SW480 (cell line): Measurements from ENCODE around the gene MTCL1.

ENCODE experiments used
- DNase-seq: peaks from one replicate; pipeline ENCODE4 v3.0.0-alpha.2; 2016; ENCODE audit warnings: low spot score

Gene MTCL1

DNA sequence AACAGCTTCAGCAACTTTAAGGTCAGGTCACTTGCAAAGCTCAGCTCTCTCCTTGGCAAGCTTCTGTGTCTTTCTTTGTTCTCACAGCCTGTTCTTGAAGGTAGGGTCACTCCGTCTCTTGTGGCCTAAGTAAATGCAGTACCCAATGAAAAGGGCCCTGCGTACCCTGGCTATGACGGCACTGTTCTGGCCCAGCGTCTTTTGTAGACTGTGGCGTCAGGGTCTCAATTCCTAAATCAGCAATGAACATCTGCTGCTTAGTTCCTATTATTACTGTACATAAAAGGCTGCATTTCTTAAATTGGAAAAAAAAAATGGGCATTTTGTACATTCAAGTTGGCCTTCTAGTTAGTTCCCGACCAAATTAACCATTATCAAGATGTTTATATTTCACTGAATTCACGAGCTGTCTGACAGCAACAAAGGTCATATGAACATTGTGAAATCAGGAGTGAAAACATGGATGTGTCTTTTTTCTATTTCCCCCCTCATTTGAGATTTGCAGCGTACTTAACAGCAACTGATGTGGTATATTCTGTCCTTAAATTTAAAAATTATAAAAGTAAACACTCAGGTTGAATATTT lies 17.0 kb upstream of the MTCL1 start:
- DNase-seq = no peak

DNA sequence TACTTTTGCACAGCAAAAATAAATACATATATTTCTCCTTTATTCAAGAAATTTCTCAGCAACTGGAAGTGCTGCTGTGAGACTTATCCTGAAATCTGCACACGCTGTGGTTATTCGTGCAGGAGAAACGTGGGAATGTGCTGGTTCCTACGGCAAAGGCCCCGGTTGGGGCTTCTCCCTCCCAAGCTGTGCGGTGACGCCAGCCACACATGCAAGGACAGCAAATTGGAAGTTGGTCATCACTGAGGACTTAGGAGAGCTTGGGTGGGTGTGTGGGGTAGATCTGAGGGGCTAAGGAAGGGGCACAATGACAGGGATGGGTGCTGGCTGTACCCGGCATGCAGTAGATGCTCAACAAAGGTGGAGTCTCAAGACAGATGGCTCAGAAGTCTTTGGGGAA lies 16.5 kb upstream of the MTCL1 start:
- DNase-seq = no peak

DNA sequence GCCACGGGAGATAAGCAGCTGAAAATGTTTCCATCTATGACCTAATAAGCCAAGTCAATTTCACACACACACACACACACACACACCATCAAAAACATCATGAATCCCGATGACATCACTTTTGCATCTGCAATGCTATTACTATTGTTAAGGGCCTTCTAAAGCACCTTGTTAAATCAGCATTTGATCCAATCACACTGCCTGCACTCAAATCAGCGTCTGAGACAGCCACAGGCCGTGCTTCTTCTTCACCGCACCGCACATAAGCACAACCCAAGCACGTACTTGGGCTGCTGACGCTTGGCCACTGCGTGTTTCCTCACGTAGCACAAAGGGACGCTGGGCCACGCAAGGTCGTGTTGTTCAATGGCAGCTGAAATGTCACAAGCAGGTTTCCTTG lies 15.8 kb upstream of the MTCL1 start:
- DNase-seq = no peak

DNA sequence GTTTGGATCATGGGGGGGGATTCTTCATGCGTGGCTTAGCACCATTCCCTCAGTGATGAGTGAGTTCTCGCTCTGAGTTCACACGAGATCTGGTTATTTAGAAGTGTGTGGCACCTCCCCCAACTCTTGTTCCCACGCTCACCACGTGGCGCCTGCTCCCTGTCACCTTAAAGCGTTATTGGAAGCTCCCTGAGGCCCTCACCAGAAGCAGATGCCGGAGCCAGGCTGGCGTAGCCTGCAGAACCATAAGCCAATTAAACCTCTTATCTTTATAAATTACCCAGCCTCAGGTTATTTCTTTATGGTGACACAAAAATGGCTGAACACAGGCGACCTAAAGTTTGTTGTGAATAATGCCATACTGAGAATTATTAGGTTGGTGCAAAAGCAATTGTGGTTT lies 10.5 kb upstream of the MTCL1 start:
- no peak for DNase-seq

DNA sequence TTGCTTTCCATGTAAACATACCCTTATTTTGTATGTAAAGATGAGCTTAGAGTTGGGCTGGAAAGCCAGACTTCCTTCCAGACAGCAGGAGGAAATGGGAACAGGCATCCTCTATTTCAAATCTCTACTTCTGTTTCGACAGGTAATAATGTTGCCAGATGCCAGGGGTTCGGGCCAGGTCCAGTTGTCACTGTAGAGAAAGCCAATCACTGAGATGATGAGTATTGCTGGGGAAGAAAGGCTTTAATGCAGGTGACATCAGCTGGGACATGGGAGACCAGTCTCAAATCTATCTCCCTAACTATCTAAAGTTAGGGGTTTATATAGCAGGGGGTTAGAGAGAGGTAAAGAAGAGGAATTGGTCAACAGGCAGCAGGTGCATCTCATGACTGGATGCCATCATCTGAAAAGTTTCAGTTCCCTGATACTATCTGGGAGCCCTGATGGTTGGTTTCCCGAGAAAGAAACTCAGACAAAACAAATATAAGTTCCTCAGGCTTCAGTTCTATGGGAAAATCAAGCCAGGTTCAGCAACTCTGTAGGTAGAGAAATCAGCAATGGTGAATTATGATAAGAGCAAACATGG lies 9.3 kb upstream of the MTCL1 start:
- no peak for DNase-seq

DNA sequence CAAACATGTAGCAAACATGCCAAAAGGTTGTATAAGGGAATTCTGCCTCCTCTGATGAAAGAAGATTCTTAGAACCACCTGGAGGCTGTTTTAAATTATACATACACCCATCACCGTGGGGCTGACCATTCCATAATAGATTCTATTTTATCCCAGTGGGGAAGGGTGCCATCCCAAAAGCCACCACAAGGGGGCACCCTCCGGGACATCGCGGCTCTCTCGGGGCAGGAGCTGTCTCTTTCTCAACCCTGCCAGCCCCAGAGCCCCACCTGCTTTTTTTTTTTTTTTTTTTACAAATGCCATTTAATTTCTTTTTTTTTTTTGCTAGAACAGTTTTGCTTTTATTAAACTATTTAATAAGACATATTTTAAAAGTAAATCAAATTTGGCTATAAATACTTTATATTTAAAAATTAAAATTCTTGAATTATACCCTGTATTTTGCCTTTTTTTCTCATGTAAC lies 8.6 kb upstream of the MTCL1 start:
- DNase-seq = peak; percentile 58

DNA sequence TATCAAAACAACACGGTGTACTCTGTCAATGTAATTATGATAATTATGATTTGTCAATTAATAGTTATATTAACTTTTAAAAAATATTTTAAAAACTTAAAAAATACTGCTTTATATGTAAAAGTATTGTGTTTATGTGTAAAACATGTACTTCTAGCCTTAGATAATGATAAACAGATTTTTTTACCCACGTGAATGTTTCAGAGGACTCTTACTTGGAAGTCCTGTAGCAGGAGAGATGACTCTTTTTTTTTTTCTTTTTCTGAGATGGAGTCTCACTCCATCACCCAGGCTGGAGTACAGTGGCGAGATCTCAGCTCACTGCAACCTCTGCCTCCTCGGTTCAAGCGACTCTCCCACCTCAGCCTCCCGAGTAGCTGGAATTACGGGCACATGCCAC lies 6.2 kb upstream of the MTCL1 start:
- DNase-seq = no peak

DNA sequence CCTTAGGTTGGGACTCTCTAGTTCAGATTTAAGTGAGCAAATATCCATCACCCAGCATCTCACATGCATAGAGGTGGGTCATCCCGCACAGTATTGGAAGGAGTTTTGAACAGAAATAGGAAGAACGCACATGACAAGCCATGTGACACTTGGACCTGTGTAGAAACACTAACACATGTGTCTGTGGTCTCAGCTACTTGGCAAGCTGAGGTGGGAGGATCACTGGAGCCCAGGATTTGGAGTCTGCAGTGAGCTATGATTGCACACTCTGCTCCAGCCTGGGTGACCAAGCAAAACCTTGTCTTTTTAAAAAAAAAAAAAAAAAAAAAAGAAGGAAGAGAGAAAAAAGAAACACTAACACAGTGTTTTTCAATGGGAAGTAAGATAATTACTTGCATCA lies 5.4 kb upstream of the MTCL1 start:
- no peak for DNase-seq

DNA sequence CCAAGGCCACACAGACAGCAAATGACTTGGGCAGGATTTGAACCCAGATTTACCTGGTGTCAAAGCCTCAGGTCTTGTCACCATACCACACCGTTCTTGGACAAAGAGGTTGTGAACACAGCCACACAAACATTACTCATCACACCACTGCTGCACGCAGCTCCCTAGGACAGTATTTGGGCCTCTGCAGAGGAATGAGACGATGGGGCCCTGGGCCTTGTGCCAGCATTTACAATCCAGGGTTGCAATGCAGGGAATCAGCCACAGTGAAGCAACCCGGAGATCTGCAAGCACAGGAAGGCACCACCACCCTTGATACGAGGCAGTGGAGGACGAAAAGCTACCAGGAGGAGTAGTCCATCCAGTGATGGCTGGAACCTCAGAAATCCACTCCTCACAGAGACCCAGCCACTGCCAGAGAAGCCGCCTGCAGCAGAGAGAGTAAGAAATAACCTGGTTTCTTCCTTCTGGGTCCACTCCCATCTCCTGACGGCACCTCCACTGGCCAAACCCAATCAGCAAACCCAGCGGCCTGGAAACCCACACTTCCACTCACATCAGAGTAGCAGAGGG lies 3.7 kb upstream of the MTCL1 start:
- no peak for DNase-seq

DNA sequence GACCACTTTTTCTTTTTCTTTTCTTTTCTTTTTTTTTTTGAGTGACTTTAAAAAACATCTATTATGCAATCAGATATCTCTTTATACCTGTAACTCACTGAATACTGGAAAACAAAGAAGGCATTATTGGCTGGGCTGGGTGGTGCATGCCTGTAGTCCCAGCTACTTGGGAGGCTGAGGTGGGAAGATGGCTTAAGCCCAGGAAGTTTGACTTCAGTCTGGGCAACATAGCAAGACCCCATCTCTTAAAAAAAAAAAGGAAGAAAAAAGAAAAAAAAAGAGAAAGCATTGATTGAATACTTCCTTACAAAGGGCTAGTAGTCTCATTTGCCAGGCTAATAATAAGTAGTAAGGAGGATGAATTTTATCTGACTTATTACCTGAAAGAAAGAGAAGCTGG lies 2.7 kb upstream of the MTCL1 start:
- DNase-seq = no peak

DNA sequence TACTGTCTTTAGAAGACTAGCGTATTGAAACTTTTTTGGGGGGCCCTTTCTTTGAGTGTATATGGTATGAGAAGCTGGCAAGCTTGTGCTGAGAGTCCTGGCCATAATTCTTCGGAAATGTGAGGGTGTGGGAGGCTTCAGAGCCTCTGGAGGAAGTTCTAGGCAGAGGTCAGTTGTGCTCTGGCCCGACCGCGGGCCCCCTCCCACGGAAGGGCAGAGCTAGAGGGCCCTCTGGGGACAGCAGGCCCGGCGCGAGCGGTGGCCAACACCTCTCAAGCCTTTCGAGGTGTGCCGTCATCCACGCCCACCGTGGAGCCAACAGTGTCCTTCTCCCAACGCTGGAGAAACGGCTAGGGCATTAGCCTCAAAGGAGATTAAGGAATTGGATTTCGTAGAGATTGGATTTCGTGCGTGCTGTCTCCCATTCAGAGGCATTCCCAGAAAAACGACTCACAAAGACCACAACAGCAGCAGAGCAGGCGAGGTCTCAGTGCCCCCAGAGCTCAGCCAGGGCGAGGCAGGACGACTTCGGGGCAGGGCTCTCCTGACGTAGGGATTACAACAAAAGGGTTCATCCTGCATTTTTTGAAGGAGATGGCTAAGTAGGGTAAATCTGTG lies 2.2 kb upstream of the MTCL1 start:
- DNase-seq = no peak

DNA sequence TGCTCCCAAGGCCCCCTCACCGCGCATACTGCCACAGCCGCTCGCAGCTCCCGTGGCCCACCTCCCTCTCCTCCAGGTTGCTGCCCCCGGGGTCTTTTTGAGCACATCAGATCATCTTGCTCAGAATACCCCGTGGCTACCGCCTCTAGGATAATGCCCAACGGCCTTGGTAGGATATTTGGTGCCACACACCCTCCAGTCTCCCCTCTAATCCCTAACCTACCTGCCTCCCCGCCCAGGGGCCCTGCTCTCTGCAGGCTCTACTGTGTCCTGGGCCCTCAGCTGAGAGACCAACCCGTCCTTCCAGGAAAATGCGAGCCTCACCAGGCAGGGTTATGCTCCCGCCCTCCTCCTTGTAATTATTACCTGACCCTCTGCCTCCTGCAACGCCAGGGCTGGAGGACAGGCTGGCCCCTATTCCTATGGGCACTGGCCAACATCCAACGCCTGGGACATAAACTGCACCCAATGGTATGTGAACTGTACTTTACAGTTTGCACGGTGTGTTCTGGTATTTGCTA lies 1.5 kb upstream of the MTCL1 start:
- no peak for DNase-seq

DNA sequence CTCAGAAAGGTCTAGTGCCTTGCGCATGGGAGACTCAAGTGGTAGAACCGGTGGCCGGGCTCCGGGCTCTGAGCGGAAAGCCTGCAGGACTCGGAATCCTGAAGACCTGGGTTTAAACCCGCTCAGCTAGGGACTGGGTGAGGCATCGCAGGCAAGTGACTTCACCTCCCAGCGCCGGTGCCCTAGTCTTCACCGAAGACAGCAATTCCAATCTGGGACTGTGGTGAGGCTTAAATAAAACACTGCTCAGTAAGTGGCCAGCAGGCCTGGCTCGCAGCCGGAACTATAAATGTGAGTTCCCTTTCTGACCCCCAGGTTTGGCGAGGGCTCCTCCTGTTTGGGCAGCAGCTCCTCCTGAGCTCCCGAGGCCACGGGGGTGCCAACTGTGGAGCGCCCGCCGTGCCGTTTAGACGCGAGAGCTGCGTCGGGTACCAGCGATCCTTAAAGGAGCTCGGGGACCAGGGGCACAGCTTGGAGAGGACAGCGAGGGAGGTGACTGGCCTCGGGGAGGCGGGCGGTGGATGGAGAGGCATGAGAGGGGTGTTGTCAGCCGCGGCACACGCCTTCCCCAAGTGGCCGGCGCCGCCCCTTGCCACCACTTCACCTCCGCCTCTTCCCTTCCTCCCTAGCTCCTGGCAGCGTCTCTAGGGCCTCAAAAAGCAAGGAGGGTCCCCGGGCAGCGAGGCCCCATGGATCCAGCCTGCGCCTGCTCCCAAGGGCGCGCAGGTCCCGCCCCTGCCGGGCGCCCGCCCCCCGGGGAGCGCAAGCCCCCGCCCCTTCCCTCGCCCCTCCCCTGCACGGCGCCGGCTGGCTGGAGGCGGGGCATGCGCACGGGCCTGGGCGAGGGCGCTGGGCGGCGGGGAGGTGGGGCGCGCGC lies 757 bp upstream of the MTCL1 start:
- DNase-seq = peak; percentile 72

DNA sequence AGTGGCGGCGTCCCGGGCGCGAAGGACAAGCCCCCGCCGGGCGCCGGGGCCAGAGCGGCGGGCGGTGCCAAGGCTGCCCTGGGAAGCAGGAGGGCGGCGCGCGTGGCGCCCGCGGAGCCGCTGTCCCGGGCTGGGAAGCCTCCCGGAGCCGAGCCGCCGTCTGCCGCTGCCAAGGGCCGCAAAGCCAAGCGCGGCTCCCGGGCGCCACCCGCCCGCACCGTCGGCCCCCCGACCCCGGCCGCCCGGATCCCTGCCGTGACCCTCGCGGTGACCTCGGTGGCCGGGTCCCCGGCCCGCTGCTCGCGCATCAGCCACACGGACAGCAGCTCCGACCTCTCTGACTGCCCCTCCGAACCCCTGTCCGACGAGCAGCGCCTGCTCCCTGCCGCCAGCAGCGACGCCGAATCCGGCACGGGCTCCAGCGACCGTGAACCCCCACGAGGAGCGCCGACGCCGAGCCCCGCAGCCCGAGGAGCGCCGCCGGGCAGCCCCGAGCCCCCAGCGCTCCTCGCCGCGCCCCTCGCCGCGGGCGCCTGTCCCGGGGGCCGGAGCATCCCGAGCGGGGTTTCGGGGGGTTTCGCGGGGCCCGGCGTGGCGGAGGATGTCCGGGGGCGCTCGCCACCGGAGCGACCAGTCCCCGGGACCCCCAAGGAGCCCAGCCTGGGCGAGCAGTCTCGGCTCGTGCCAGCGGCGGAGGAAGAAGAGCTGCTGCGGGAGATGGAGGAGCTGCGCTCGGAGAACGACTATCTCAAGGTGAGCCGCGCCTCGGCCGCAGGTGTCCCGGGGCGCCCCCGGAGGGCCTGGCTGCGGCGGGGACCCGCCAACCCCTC lies 820 bp downstream of the MTCL1 start:
- DNase-seq = no peak

DNA sequence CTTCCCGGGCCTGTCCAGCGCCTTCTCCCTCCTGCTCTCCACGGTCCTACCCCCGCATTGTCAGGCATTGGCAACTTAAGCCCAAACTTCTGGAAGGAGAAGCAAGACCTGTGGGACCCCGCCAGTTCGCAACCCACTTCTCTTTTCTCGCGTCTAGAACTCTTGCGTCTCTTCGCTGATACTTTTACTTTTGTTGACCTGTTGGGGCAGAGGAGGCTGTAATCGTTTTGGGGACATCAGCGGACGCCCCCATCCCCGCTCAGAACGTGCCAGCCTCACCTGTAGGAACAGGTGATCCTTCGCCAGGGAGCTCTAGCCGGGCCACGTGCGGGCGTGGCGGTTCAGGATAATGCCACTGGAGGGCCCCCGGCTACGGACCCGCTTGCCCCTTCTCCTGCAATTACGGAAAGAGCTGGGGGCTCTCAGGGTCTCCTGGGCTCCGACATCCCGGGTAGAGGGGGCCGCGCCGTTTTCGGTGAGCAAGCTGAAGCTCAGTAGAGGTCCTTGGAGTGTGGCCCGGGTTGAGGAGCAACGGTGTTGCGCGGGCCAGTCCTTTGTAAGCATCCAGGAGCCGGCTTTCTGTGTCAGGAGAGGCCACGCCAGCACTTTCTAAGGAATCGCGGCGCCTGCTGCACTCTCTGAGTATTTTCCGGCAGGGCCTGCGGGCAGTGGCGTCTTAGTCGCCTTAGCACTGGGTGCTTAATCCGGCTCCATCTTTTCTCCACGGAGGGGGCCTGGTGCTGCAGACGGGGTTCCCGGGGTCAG lies 1.6 kb downstream of the MTCL1 start:
- peak; percentile 56 for DNase-seq

DNA sequence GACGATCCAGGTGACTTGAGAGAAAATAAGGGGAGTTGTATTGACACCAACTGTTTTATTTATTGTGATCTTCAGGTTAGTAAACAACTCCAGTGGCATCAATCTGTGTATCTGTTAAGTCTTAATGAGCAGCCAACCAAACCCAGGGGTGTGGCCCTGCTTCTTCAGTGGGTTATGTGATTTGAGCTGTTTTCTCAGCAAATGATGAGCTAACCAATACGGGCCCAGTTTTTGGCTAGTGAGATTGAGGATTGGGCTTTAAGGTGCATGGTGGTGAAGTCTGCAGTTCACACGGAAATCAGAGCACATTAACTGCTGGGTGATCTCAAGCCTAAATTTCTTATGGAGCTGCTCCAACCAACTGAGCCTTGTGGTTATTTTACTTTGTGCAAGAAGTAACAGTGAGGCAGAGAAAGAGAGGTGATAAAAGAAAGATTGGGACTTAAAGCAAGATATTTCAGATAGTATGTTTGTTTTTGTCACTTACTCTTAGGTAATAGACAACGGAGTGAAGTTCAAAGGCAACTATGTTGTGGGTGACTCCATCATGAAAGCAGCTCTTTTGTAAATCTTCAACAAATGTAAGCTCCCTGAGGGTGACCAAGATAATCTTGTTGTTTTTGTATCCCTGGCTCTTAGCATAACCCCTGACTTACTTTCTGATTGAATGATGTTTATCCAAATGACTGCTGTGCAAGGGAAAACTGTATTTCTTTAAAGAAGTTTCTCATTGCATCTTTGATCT lies 2.4 kb downstream of the MTCL1 start:
- no peak for DNase-seq

DNA sequence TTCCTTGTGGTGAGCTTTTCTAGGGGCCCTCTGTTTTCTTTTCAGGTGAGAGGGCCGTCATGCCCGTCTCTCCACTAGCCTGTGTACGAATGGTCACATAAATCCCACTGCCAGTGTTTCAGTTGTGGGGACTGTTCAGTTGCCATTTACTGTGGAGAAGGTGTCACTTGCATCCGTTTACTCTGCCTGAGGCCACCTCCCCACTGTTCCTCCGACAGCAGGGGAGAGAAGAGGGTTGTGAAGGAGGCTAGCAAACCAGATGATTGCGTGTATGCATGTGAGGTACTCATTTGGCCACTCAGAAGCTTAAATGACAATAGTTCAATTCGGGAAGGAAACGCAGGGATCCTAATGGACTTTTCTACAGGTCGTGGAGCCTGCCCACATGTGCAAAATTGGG lies 3.3 kb downstream of the MTCL1 start:
- no peak for DNase-seq

DNA sequence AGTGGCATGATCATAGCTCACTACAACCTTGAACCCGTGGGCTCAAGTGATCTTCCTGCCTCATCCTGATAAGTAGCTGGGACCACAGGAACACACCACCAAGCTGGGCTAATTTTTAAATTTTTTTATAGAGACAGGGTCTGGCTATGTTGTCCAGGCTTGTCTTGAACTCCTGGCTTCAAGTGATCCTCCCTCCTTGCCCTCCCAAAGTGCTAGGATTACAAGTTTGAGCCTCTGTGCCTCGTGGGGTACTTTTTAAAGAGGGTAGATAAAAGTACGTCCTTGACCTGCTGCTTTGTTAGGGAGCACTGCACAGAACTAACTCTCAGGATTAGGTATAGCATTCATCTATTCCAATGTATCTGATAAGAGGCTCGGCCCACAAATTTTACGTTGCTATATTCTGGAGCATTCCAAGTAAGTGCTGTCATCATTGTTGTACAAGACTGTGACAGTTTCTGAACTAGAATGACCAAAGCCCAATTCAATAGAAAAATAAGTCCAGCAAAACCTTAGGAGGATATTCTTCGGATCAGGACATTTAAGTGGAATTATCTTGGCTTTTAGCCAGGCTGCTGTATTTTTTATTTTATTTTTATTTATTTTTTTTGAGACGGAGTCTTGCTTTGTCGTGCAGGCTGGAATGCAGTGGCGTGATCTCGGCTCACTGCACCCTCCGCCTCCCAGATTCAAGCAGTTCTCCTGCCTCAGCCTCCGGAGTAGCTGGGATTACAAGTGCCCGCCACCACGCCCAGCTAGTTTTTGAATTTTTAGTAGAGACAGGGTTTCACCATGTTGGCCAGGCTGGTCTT lies 4.1 kb downstream of the MTCL1 start:
- DNase-seq = no peak

DNA sequence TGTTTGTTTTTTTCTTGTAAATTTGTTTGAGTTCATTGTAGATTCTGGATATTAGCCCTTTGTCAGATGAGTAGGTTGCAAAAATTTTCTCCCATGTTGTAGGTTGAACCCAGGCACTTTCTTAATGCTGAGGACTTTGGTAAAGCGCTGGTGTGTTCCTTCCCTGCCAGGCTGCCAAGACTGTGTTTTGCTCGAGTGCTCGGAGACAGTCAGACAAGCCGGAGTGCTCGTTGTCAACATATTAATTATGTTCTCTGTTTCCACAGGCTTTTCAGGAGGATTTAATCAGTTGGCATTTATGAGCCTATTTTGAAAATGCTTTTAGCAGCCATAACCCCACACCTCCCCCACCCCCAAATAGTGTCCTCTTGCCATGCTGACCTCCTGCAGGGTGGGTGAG lies 6.4 kb downstream of the MTCL1 start:
- no peak for DNase-seq
